CD14-positive monocyte (primary cell): ENCODE data around the gene FXYD5. TPM values are rescaled to one million over a fixed set of nuclear protein-coding genes. Genes with fewer than 3 reads are reported as not detected.

Experiments
- DNase-seq, 3 donors: peaks; one replicate each; pipeline ENCODE4 v3.0.0-alpha.2; 2011 to 2022
- H2AFZ ChIP-seq: 2 replicates; pipeline ENCODE4 v1.6.0; 2012; ENCODE audit warnings: mild to moderate bottlenecking, low read depth, low read length, inconsistent platforms; ENCODE audit not compliant: insufficient read depth, poor library complexity, severe bottlenecking
- H3K27ac ChIP-seq, 2 donors: 1 replicate in 1 of 2; 2 replicates in 1 of 2; pipeline ENCODE4 v1.5.1; 2012 to 2013; ENCODE audit warnings: low read length in 2 of 2, control low read depth in 1 of 2, inconsistent platforms in 1 of 2, low read depth in 1 of 2, mild to moderate bottlenecking in 1 of 2
- H3K27me3 ChIP-seq, 2 donors: one replicate each; pipeline versions ENCODE4 v1.6.0 to v1.6.1; 2011 to 2013; ENCODE audit warnings: low read length in 2 of 2; ENCODE audit not compliant: control insufficient read depth in 2 of 2, insufficient read depth in 2 of 2
- H3K36me3 ChIP-seq, 2 donors: replicated peaks in 1 of 2; 1 replicate in 1 of 2; 2 replicates in 1 of 2; pipeline versions ENCODE4 v1.5.1 to v1.6.1; 2012 to 2013; ENCODE audit warnings: low read length in 2 of 2, control low read depth in 1 of 2, inconsistent platforms in 1 of 2, mild to moderate bottlenecking in 1 of 2; ENCODE audit not compliant: insufficient read depth in 2 of 2, control insufficient read depth in 1 of 2
- H3K4me1 ChIP-seq, 2 donors: 1 replicate in 1 of 2; 2 replicates in 1 of 2; pipeline versions ENCODE4 v1.5.1 to v1.6.1; 2012 to 2013; ENCODE audit warnings: low read length in 2 of 2, control low read depth in 1 of 2, inconsistent platforms in 1 of 2, mild to moderate bottlenecking in 1 of 2, moderate library complexity in 1 of 2; ENCODE audit not compliant: insufficient read depth in 2 of 2, control insufficient read depth in 1 of 2
- H3K4me2 ChIP-seq: replicated peaks from 2 replicates; pipeline ENCODE3; 2012; ENCODE audit warnings: low read length, moderate library complexity, mild to moderate bottlenecking; ENCODE audit not compliant: poor library complexity, severe bottlenecking; ENCODE audit errors: extremely low read depth
- H3K4me3 ChIP-seq, 3 experiments: fragments of 200-600 bp in 1 of 3; sonication (generic) in 1 of 3; replicated peaks in 1 of 3; 1 replicate in 2 of 3; 2 replicates in 1 of 3; pipeline ENCODE4 v1.5.1; 2011 to 2013; ENCODE audit warnings: low read length in 3 of 3, mild to moderate bottlenecking in 3 of 3, control low read depth in 2 of 3, low read depth in 2 of 3, inconsistent platforms in 1 of 3, moderate library complexity in 1 of 3
- H3K79me2 ChIP-seq: 2 replicates; pipeline ENCODE4 v1.6.0; 2012; ENCODE audit warnings: mild to moderate bottlenecking, control low read depth, inconsistent platforms, low read length, moderate library complexity; ENCODE audit not compliant: insufficient read depth
- H3K9ac ChIP-seq: 2 replicates; pipeline ENCODE4 v1.6.0; 2017; ENCODE audit warnings: low read length, mild to moderate bottlenecking; ENCODE audit not compliant: insufficient read depth, poor library complexity, severe bottlenecking
- H3K9me3 ChIP-seq, 2 donors: replicated peaks in 1 of 2; 1 replicate in 1 of 2; 2 replicates in 1 of 2; pipeline versions ENCODE4 v1.5.1 to v1.6.1; 2012 to 2013; ENCODE audit warnings: low read length in 2 of 2, control low read depth in 1 of 2; ENCODE audit not compliant: control insufficient read depth in 1 of 2, insufficient read depth in 1 of 2
- H4K20me1 ChIP-seq: 2 replicates; pipeline ENCODE4 v1.6.0; 2012; ENCODE audit warnings: mild to moderate bottlenecking, low read length, control low read depth, moderate library complexity; ENCODE audit not compliant: insufficient read depth
- H3K27ac Mint-ChIP-seq, 7 donors: one replicate each; pipeline ENCODE4 v1.8.0; 2020; ENCODE audit warnings: mild to moderate bottlenecking in 7 of 7, mixed read lengths in 7 of 7, moderate library complexity in 6 of 7, inconsistent platforms in 2 of 7
- H3K27me3 Mint-ChIP-seq, 3 donors: one replicate each; pipeline ENCODE4 v1.8.0; 2021 to 2022; ENCODE audit warnings: low read depth in 3 of 3, mild to moderate bottlenecking in 3 of 3, mixed read lengths in 3 of 3, moderate library complexity in 3 of 3, inconsistent platforms in 1 of 3
- H3K36me3 Mint-ChIP-seq, 2 donors: one replicate each; pipeline ENCODE4 v1.8.0; 2020; ENCODE audit warnings: mixed read lengths in 2 of 2, inconsistent platforms in 1 of 2, mild to moderate bottlenecking in 1 of 2
- H3K4me1 Mint-ChIP-seq: one replicate; pipeline ENCODE4 v1.8.0; 2020; ENCODE audit warnings: mild to moderate bottlenecking, mixed read lengths
- H3K4me3 Mint-ChIP-seq, 2 donors: one replicate each; pipeline ENCODE4 v1.8.0; 2020; ENCODE audit warnings: mild to moderate bottlenecking in 2 of 2, mixed read lengths in 2 of 2, moderate library complexity in 1 of 2
- H3K9me3 Mint-ChIP-seq, 7 donors: one replicate each; pipeline ENCODE4 v1.8.0; 2020 to 2022; ENCODE audit warnings: mixed read lengths in 7 of 7, mild to moderate bottlenecking in 6 of 7, moderate library complexity in 6 of 7, inconsistent platforms in 2 of 7
- WGBS: methylation state at CpG from one replicate; pipeline ENCODE4 v1.1.5; 2013; ENCODE audit warnings: missing lambda C conversion rate; ENCODE audit not compliant: insufficient coverage; 5-methylcytosine and 5-hydroxymethylcytosine counted together
- intact Hi-C, 2 donors: fragments of 100-400 bp; cut with micrococcal nuclease; formaldehyde crosslinking; loops; one replicate each; pipeline versions ENCODE4 v1.15.0 to v1.15.1; 2023
- polyA plus RNA-seq, 3 donors: library from polyadenylated mRNA; depleted of rRNA in 1 of 3; unstranded in 2 of 3; stranded (reverse) in 1 of 3; fragments of 300-500 nt in 2 of 3; fragments of >200 nt in 1 of 3; fragmentation: Illumina TruSeq in 2 of 3; gene quantifications; 1 replicate in 2 of 3; 2 replicates in 1 of 3; pipeline ENCODE4 v1.2.3, GENCODE V29; 2012 to 2021
- TF ChIP-seq, protein P1 (sequence below): fragments of 200-600 bp; IDR thresholded peaks from one replicate; pipeline ENCODE4 v1.8.0; 2022; ENCODE audit warnings: antibody characterized with exemption, mild to moderate bottlenecking

FXYD5 gene
- polyA plus RNA-seq, 3 donors, result 204 to 673 (median 312) TPM

DNA sequence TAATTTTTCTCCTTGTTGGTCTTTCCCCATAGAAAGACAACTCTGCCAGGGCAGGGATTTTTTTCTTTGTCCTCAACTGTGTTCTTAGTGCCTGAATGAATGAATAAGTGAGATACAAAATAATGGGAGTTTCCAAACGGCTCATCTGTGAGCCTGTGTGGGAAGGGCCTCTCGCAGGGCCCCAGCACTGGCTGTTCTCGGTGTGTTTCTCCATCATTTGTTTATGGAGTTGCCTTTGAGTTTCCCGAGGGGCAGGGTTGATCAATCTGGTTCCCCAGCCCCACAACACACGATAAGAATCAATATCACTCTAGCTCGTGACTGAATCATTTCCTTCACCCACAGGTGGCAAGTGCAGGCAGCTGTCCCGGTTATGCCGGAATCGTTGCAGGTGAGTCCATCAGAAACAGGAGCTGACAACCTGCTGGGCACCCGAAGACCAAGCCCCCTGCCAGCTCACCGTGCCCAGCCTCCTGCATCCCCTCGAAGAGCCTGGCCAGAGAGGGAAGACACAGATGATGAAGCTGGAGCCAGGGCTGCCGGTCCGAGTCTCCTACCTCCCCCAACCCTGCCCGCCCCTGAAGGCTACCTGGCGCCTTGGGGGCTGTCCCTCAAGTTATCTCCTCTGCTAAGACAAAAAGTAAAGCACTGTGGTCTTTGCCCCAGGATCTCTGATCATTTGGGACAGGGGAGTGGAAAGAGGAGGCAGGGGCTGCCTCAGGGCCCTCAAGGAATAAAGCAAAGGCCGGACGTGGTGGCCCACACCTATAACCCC, 14.9 kb downstream of the FXYD5 start:
- Histone ChIP-seq H3K9ac (no peak overlapping the region), H3K4me2 (no peak overlapping the region), H2AFZ (no peak overlapping the region), H4K20me1 (peaks cover 16% of the 10 kb centered on the region), H3K9me3 (peaks cover 8 to 14% of the 10 kb centered on the region in 2 donors), H3K36me3 (peaks cover 43 to 56% of the 10 kb centered on the region in 2 donors), H3K79me2 (peaks cover 15% of the 10 kb centered on the region), H3K4me3 (no peak overlapping the region), H3K27me3 (no peaks in the 10 kb centered on the region), H3K27ac (peak overlapping the region in 1 of 2 donors; percentile 57), H3K4me1 (peaks cover 35 to 52% of the 10 kb centered on the region in 2 donors)
- no peak for DNase-seq
- Mint-ChIP-seq H3K4me1 (peaks cover 65% of the 10 kb centered on the region), H3K36me3 (peaks cover 52 to 67% of the 10 kb centered on the region in 2 donors), H3K27ac (peak overlapping the region in 6 of 7 donors; percentile 23 to 86 (median 52)), H3K9me3 (peaks cover 11 to 15% (median 11%) of the 10 kb centered on the region in 7 donors), H3K27me3 (no peaks in the 10 kb centered on the region), H3K4me3 (no peak overlapping the region)
- intact Hi-C loops, result no loop called here
- 81% methylated on average over 10 of the region's 18 CpGs for WGBS
- TF ChIP-seq, protein P1, sequence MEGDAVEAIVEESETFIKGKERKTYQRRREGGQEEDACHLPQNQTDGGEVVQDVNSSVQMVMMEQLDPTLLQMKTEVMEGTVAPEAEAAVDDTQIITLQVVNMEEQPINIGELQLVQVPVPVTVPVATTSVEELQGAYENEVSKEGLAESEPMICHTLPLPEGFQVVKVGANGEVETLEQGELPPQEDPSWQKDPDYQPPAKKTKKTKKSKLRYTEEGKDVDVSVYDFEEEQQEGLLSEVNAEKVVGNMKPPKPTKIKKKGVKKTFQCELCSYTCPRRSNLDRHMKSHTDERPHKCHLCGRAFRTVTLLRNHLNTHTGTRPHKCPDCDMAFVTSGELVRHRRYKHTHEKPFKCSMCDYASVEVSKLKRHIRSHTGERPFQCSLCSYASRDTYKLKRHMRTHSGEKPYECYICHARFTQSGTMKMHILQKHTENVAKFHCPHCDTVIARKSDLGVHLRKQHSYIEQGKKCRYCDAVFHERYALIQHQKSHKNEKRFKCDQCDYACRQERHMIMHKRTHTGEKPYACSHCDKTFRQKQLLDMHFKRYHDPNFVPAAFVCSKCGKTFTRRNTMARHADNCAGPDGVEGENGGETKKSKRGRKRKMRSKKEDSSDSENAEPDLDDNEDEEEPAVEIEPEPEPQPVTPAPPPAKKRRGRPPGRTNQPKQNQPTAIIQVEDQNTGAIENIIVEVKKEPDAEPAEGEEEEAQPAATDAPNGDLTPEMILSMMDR, result no peak

DNA sequence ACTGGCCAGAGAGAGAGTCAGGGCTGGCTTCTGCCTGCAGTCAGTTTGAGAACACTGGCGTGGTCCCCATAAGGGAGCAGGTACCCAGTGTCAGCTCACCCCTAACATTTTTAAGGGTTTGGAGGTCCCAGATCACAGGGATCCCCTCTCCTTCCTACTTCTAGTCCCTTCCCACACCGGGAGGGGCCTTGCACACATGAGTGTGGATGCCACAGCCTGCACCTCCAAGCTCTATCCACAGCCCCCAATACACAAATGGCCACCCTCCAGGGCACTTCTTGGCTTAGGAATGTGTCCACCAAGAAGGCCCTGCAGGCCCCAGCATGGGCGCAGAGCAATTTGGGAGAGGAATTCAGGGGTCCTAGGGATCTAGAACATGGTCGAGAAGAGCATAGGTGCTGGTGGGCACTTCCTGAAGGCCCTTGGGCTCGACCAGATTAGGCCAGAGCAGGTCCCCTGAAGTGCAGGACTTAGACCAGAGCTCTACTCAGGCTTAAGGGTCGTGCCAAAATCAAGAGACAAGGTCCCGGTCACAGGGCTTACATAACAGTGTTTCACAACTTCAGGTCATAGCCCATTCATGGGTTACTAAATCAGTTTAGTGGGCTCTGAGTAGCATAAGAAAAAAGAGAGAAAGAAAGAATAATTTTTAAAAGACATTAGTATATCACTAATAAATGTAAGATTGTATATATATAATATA, 16.0 kb downstream of the FXYD5 start:
- H3K9me3 ChIP-seq, result peaks cover 6 to 12% of the 10 kb centered on the region in 2 donors
- Mint-ChIP-seq H3K36me3 (peaks cover 43 to 56% of the 10 kb centered on the region in 2 donors), H3K4me3 (peak overlapping the region in 1 of 2 donors; percentile 35), H3K4me1 (peaks cover 72% of the 10 kb centered on the region), H3K9me3 (peaks cover 9 to 13% (median 10%) of the 10 kb centered on the region in 7 donors), H3K27me3 (no peaks in the 10 kb centered on the region), H3K27ac (peak overlapping the region; percentile 23 to 88 (median 74))
- H3K4me3 ChIP-seq, result no peak overlapping the region
- peak in 1 of 3 donors; percentile 58 for DNase-seq
- peak overlapping the region; percentile 2 to 57 for H3K27ac ChIP-seq
- H3K27me3 ChIP-seq, result no peaks in the 10 kb centered on the region
- H3K4me2 ChIP-seq, result no peak overlapping the region
- WGBS, result 71% methylated on average over 4 of the region's 7 CpGs
- intact Hi-C loops, result no loop called here
- H3K79me2 ChIP-seq, result peaks cover 9% of the 10 kb centered on the region
- H2AFZ ChIP-seq, result no peak overlapping the region
- no peak overlapping the region for H3K9ac ChIP-seq
- H3K36me3 ChIP-seq, result peaks cover 32 to 45% of the 10 kb centered on the region in 2 donors
- H4K20me1 ChIP-seq, result peaks cover 11% of the 10 kb centered on the region
- TF ChIP-seq, protein P1, result no peak
- H3K4me1 ChIP-seq, result peaks cover 42 to 58% of the 10 kb centered on the region in 2 donors
